CD4-positive, CD25-positive, alpha-beta regulatory T cell (primary cell): ENCODE data around the gene LRRFIP1. TPM values are rescaled to one million over a fixed set of nuclear protein-coding genes. Genes with fewer than 3 reads are reported as not detected.
A peak's percentile ranks its signal among the peaks of the same experiment; 100 is the strongest.
"Not testable (repeated sequence)": the region's sequence is repeated elsewhere in the genome, so short reads cannot be mapped to it uniquely, and the experiment has no call there.

Experiments used
- ATAC-seq, 2 donors: fragments of 150-1000 bp; cut with Tn5 transposase; one replicate each; pipeline ENCODE4 v1.10.0; 2021; ENCODE audit warnings: low read depth in 2 of 2, moderate number of reproducible peaks in 2 of 2, moderate library complexity in 1 of 2
- DNase-seq, 3 donors: peaks; one replicate each; pipeline versions ENCODE4 v3.0.0 to v3.0.0-alpha.2; 2012 to 2022; ENCODE audit warnings: mixed read lengths in 1 of 3
- H3K27ac ChIP-seq: one replicate; pipeline ENCODE4 v1.7.0; 2013; ENCODE audit warnings: mild to moderate bottlenecking, low read length; ENCODE audit not compliant: insufficient read depth, poor library complexity, severe bottlenecking
- H3K27me3 ChIP-seq: one replicate; pipeline ENCODE4 v1.7.0; 2013; ENCODE audit warnings: low read length; ENCODE audit not compliant: control insufficient read depth, insufficient read depth
- H3K36me3 ChIP-seq: one replicate; pipeline ENCODE4 v1.7.0; 2013; ENCODE audit warnings: mild to moderate bottlenecking, low read length, moderate library complexity; ENCODE audit not compliant: control insufficient read depth, insufficient read depth
- H3K4me1 ChIP-seq: 2 replicates; pipeline ENCODE4 v1.7.0; 2013; ENCODE audit warnings: mild to moderate bottlenecking, low read length; ENCODE audit not compliant: insufficient read depth, control insufficient read depth, poor library complexity, severe bottlenecking
- H3K4me3 ChIP-seq: one replicate; pipeline ENCODE4 v1.7.0; 2013; ENCODE audit warnings: low read depth, mild to moderate bottlenecking, low read length, moderate library complexity
- H3K9me3 ChIP-seq, 2 experiments: 1 replicate in 1 of 2; 2 replicates in 1 of 2; pipeline ENCODE4 v1.7.0; 2013; ENCODE audit warnings: low read length in 2 of 2, mild to moderate bottlenecking in 1 of 2, moderate library complexity in 1 of 2; ENCODE audit not compliant: control insufficient read depth in 2 of 2
- H3K27ac Mint-ChIP-seq, 3 donors: one replicate each; pipeline ENCODE4 v1.8.0; 2020 to 2022; ENCODE audit warnings: mild to moderate bottlenecking in 3 of 3, mixed read lengths in 3 of 3, moderate library complexity in 2 of 3
- H3K27me3 Mint-ChIP-seq: one replicate; pipeline ENCODE4 v1.8.0; 2022; ENCODE audit warnings: mild to moderate bottlenecking, mixed read lengths
- H3K36me3 Mint-ChIP-seq: one replicate; pipeline ENCODE4 v1.8.0; 2020; ENCODE audit warnings: mixed read lengths
- H3K4me1 Mint-ChIP-seq, 4 donors: one replicate each; pipeline ENCODE4 v1.8.0; 2020 to 2022; ENCODE audit warnings: mixed read lengths in 4 of 4, mild to moderate bottlenecking in 1 of 4
- H3K4me3 Mint-ChIP-seq, 4 donors: one replicate each; pipeline ENCODE4 v1.8.0; 2020 to 2022; ENCODE audit warnings: mild to moderate bottlenecking in 4 of 4, mixed read lengths in 4 of 4, moderate library complexity in 3 of 4
- H3K9me3 Mint-ChIP-seq, 7 donors: one replicate each; pipeline ENCODE4 v1.8.0; 2020 to 2022; ENCODE audit warnings: mixed read lengths in 7 of 7, mild to moderate bottlenecking in 3 of 7, moderate library complexity in 2 of 7
- polyA plus RNA-seq, 4 donors: library from polyadenylated mRNA; unstranded; fragments of 300-500 nt; fragmentation: Illumina TruSeq; gene quantifications; one replicate each; pipeline ENCODE4 v1.2.3, GENCODE V29; 2021
- total RNA-seq: library from RNA; stranded (reverse); gene quantifications from one replicate; pipeline ENCODE4 v1.2.3, GENCODE V29; 2022

The LRRFIP1 gene
- total and polyA plus RNA-seq, 5 donors from 2014 or later: 69.4 to 183 (median 80.3) TPM

DNA sequence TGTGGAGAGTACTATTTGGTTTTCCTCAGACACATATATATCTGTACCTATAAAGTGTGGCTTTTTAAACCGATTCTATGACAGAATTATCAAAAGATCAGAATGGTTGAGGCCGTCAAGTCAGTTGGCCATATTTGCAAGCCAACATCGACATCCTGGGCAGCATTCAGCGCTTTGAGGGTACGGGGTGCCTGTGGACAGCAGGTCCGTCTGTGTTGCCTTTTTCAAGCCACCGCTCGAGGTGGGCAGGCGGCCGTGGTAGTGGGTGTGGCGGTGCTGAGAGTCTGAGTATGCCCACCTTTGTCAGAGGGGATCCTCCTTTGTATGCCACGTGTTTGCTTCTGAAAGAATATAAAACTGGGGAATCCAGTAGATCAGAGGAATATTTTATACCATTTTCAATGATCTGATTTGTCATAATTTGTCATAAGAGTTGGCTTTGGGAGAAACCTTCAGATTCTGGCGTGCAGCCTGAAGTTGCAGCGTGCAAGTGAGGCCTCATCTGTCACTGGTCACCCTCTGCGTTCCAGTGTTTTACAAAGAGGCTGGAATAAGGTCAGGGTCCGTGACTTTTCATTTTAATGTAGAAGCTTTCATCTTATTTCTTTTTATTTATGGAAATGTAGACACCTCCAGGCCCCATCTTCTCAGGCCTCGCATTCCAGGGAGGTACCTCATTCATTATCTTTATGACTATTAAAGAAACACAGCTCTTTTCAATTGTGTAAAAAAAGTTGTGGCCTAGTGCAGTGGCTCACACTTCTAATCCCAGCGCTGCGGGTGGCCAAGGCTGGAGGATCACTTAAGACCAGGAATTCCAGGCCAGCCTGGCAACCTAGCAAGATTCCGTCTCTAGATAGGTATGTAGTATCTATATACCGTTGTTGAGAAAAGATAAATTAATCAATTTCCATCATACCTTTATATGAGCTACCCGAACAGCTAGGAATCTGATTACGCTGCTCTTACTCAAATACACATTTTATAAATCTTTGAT lies 133.4 kb downstream of the LRRFIP1 start:
- Histone ChIP-seq H3K27me3 (no peaks in the 10 kb centered on the region), H3K4me3 (no peak overlapping the region), H3K27ac (no peak overlapping the region), H3K4me1 (no peaks in the 10 kb centered on the region), H3K9me3 (no peaks in the 10 kb centered on the region), H3K36me3 (peaks cover 85% of the 10 kb centered on the region)
- no peak overlapping the region for H3K4me3 Mint-ChIP-seq
- no peak overlapping the region for H3K27ac Mint-ChIP-seq
- no peaks in the 10 kb centered on the region for H3K27me3 Mint-ChIP-seq
- H3K9me3 Mint-ChIP-seq: no peaks in the 10 kb centered on the region
- peaks cover 49% of the 10 kb centered on the region for H3K36me3 Mint-ChIP-seq
- DNase-seq: no peak
- no peak for ATAC-seq
- peaks cover 0 to 11% (median 7%) of the 10 kb centered on the region in 4 donors for H3K4me1 Mint-ChIP-seq

DNA sequence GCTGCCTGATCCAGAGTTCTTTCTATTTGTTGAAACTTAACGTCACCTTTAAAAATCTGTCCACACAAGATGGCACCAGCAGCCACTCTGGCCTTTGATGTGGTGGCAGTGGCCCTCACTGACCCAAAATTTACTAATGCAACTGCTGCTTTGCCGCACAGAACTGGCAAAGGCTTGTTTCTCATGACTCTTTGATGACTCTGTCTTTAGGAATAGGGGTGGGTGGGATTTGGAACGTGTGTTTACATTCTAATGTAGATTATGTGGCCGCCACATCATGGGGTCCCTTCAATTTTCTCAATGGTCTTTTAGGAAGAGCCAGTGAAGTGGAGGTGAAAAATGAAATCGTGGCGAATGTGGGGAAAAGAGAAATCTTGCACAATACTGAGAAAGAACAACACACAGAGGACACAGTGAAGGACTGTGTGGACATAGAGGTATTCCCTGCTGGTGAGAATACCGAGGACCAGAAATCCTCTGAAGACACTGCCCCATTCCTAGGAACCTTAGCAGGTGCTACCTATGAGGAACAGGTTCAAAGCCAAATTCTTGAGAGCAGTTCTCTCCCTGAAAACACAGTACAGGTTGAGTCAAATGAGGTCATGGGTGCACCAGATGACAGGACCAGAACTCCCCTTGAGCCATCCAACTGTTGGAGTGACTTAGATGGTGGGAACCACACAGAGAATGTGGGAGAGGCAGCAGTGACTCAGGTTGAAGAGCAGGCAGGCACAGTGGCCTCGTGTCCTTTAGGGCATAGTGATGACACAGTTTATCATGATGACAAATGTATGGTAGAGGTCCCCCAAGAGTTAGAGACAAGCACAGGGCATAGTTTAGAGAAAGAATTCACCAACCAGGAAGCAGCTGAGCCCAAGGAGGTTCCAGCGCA lies 135.2 kb downstream of the LRRFIP1 start:
- not testable (repeated sequence) for H3K27ac ChIP-seq, H3K9me3 ChIP-seq, H3K27me3 Mint-ChIP-seq, H3K9me3 Mint-ChIP-seq, H3K4me3 ChIP-seq, H3K27me3 ChIP-seq, H3K4me1 ChIP-seq, H3K4me3 Mint-ChIP-seq, DNase-seq, ATAC-seq
- Mint-ChIP-seq H3K27ac (peak overlapping the region in 1 of 3 donors; percentile 76), H3K36me3 (peaks cover 37% of the 10 kb centered on the region), H3K4me1 (peaks cover 0 to 11% (median 7%) of the 10 kb centered on the region in 4 donors)
- peaks cover 83% of the 10 kb centered on the region for H3K36me3 ChIP-seq

DNA sequence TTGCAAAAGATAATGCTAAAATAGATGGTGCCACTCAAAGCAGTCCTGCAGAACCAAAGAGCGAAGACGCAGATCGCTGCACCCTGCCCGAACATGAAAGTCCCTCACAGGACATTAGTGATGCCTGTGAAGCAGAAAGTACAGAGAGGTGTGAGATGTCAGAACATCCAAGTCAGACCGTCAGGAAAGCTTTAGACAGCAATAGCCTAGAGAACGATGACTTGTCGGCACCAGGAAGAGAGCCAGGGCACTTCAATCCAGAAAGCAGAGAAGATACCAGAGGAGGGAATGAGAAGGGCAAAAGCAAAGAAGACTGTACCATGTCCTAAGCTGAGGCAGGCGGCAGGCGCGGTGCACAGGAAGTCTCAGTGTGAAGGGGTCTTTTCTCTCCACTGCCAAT lies 136.4 kb downstream of the LRRFIP1 start:
- Mint-ChIP-seq H3K36me3 (peaks cover 37% of the 10 kb centered on the region), H3K4me1 (peaks cover 0 to 11% (median 7%) of the 10 kb centered on the region in 4 donors), H3K27ac (peak overlapping the region in 2 of 3 donors; percentile 46 to 71), H3K27me3 (no peaks in the 10 kb centered on the region), H3K4me3 (no peak overlapping the region), H3K9me3 (no peaks in the 10 kb centered on the region)
- Histone ChIP-seq H3K4me1 (no peaks in the 10 kb centered on the region), H3K36me3 (peaks cover 74% of the 10 kb centered on the region), H3K27me3 (no peaks in the 10 kb centered on the region), H3K4me3 (no peak overlapping the region), H3K27ac (no peak overlapping the region), H3K9me3 (no peaks in the 10 kb centered on the region)
- no peak for ATAC-seq
- no peak for DNase-seq

DNA sequence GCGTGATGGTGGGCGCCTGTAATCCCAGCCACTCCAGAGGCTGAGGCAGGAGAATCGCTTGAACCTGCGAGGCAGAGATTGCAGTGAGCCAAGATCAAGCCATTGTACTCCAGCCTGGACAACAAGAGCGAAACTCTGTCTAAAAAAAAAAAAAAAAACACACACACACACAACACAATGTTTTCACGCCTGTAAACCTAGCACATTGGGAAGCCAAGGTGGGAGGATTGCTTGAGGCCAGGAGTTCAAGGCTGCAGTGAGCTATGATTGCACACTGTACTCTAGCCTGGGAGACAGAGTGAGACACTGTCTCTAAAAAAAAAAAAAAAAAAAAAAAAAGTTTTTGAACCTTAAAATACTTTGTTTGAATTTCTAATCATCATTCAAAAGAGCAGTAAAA lies 137.7 kb downstream of the LRRFIP1 start:
- not testable (repeated sequence) for H3K27me3 Mint-ChIP-seq, H3K27me3 ChIP-seq, H3K27ac ChIP-seq, ATAC-seq, H3K27ac Mint-ChIP-seq, H3K9me3 ChIP-seq, H3K4me3 ChIP-seq, H3K4me3 Mint-ChIP-seq, H3K4me1 ChIP-seq, H3K9me3 Mint-ChIP-seq, DNase-seq
- Mint-ChIP-seq H3K4me1 (peaks cover 6 to 11% (median 8%) of the 10 kb centered on the region in 4 donors), H3K36me3 (peaks cover 37% of the 10 kb centered on the region)
- H3K36me3 ChIP-seq: peaks cover 74% of the 10 kb centered on the region

DNA sequence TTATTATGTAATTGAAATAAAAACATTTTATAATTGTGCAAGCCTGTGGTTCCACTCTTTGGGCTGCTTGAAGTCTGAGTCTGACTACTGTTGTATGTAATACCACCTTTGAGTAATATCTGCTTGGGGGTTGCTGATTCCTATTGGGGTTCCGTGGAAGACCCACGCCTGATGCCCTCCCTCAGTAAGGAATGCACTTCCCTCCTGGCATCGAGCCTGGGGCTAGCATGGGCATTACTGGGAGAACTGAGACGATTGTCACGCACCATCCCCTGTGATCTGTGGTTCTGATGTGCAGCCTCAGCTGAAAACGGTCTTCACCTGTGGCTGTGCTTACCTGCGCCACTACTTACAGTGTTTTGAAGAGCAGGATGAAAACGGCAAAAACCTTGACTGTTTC lies 138.5 kb downstream of the LRRFIP1 start:
- DNase-seq (no peak), ATAC-seq (no peak)
- peaks cover 69% of the 10 kb centered on the region for H3K36me3 ChIP-seq
- peaks cover 37% of the 10 kb centered on the region for H3K36me3 Mint-ChIP-seq
- no peak overlapping the region for H3K4me3 Mint-ChIP-seq
- no peaks in the 10 kb centered on the region for H3K9me3 ChIP-seq
- H3K9me3 Mint-ChIP-seq: no peaks in the 10 kb centered on the region
- H3K27me3 Mint-ChIP-seq: no peaks in the 10 kb centered on the region
- no peaks in the 10 kb centered on the region for H3K4me1 ChIP-seq
- peaks cover 6 to 11% (median 8%) of the 10 kb centered on the region in 4 donors for H3K4me1 Mint-ChIP-seq
- no peaks in the 10 kb centered on the region for H3K27me3 ChIP-seq
- H3K27ac ChIP-seq: no peak overlapping the region
- H3K27ac Mint-ChIP-seq: no peak overlapping the region
- no peak overlapping the region for H3K4me3 ChIP-seq

DNA sequence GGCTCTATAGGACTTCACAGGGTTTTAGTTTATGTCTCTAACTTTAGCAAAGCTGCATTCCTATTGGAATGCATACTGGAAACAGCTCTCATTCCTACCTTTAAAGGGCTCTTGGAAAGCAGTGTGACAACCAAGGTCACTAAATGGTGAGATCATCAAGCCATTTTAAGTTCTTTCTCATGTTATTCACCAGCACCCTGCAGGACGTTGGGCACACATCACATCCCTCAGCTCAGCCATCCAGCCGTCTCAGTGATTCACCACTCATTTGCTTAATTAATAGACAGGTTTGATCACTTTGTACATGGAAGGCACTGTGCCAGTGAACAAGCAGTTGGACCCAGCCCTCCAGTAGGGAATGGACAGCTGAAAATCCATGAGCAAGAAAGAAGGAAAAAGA lies 139.0 kb downstream of the LRRFIP1 start:
- Histone ChIP-seq H3K4me3 (no peak overlapping the region), H3K27ac (no peak overlapping the region), H3K9me3 (no peaks in the 10 kb centered on the region), H3K27me3 (no peaks in the 10 kb centered on the region), H3K36me3 (peaks cover 68% of the 10 kb centered on the region), H3K4me1 (no peaks in the 10 kb centered on the region)
- no peak overlapping the region for H3K4me3 Mint-ChIP-seq
- peak overlapping the region in 1 of 3 donors; percentile 43 for H3K27ac Mint-ChIP-seq
- no peak for ATAC-seq
- H3K9me3 Mint-ChIP-seq: no peaks in the 10 kb centered on the region
- no peak for DNase-seq
- peaks cover 6 to 11% (median 8%) of the 10 kb centered on the region in 4 donors for H3K4me1 Mint-ChIP-seq
- no peaks in the 10 kb centered on the region for H3K27me3 Mint-ChIP-seq
- peaks cover 39% of the 10 kb centered on the region for H3K36me3 Mint-ChIP-seq

DNA sequence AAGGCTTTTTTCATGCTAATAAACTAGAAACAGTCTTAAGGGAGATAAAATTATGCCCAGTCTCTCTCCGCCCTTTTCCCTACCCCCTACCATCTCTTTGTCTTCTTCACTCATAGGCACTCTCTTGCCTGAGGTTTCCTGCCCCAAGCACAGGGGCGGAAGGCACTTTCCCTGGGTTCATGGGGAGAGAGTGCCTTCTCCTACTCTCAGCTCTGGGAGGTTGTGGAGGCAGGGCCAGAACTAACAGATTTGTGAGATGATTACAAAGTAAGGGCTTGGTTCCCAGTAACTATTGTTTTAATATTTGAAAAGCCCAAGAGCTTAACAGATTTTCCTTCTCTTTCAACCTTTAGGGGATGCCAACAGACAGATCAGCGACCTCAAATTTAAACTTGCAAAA lies 145.1 kb downstream of the LRRFIP1 start:
- no peak for DNase-seq
- Histone ChIP-seq H3K36me3 (peaks cover 73% of the 10 kb centered on the region), H3K27me3 (no peaks in the 10 kb centered on the region), H3K27ac (no peak overlapping the region), H3K4me1 (no peaks in the 10 kb centered on the region), H3K9me3 (no peaks in the 10 kb centered on the region), H3K4me3 (no peak overlapping the region)
- Mint-ChIP-seq H3K9me3 (no peaks in the 10 kb centered on the region), H3K4me1 (peaks cover 0 to 14% (median 4%) of the 10 kb centered on the region in 4 donors), H3K4me3 (peak overlapping the region in 1 of 4 donors; percentile 61), H3K27me3 (no peaks in the 10 kb centered on the region), H3K27ac (no peak overlapping the region), H3K36me3 (peaks cover 54% of the 10 kb centered on the region)
- no peak for ATAC-seq
